ENCODE measurements around the gene UCKL1. TPM values are rescaled to one million over a fixed set of nuclear protein-coding genes. Genes with fewer than 3 reads are reported as not detected.
A peak's percentile ranks its signal among the peaks of the same experiment; 100 is the strongest.

UCKL1 gene
- total RNA-seq, 3 donors from 2014 or later (not counting 1 experiment from before 2014, with no cell fraction given): 49.9 to 58.1 (median 49.9) TPM

GRCh38 chr20:63955281-63955826, 862 bp downstream of the UCKL1 start:
- Mint-ChIP-seq H3K27me3 (ENCODE audit: low read depth in 2 of 2) (no peaks in the 10 kb centered on the region), H3K36me3 (no peaks in the 10 kb centered on the region), H3K9me3 (no peaks in the 10 kb centered on the region), H3K27ac (no peak overlapping the region), H3K4me1 (peaks cover 6 to 17% of the 10 kb centered on the region in 2 donors), H3K4me3 (peak overlapping the region; percentile 87)
- intact Hi-C loops (cut with micrococcal nuclease): no loop called here
- 2% methylated on average over 31 of the region's 31 CpGs for WGBS (ENCODE audit: insufficient coverage)
- Histone ChIP-seq H3K27me3 (ENCODE audit: control insufficient read depth, insufficient read depth, low read length) (no peaks in the 10 kb centered on the region), H3K4me3 (ENCODE audit: low read length) (peak overlapping the region; percentile 65), H3K4me1 (ENCODE audit: control insufficient read depth, insufficient read depth, low read length) (peaks cover 37% of the 10 kb centered on the region), H3K9me3 (ENCODE audit: control insufficient read depth, insufficient read depth, low read length) (no peaks in the 10 kb centered on the region), H3K27ac (ENCODE audit: low read length) (no peak overlapping the region), H3K36me3 (ENCODE audit: control insufficient read depth, insufficient read depth, low read length) (no peaks in the 10 kb centered on the region)
- ATAC-seq (peak in 1 of 3 donors; percentile 6), DNase-seq (no peak)
- TF ChIP-seq, protein P1, sequence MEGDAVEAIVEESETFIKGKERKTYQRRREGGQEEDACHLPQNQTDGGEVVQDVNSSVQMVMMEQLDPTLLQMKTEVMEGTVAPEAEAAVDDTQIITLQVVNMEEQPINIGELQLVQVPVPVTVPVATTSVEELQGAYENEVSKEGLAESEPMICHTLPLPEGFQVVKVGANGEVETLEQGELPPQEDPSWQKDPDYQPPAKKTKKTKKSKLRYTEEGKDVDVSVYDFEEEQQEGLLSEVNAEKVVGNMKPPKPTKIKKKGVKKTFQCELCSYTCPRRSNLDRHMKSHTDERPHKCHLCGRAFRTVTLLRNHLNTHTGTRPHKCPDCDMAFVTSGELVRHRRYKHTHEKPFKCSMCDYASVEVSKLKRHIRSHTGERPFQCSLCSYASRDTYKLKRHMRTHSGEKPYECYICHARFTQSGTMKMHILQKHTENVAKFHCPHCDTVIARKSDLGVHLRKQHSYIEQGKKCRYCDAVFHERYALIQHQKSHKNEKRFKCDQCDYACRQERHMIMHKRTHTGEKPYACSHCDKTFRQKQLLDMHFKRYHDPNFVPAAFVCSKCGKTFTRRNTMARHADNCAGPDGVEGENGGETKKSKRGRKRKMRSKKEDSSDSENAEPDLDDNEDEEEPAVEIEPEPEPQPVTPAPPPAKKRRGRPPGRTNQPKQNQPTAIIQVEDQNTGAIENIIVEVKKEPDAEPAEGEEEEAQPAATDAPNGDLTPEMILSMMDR (IDR thresholded peaks at IDR 0.05): no peak

DNA sequence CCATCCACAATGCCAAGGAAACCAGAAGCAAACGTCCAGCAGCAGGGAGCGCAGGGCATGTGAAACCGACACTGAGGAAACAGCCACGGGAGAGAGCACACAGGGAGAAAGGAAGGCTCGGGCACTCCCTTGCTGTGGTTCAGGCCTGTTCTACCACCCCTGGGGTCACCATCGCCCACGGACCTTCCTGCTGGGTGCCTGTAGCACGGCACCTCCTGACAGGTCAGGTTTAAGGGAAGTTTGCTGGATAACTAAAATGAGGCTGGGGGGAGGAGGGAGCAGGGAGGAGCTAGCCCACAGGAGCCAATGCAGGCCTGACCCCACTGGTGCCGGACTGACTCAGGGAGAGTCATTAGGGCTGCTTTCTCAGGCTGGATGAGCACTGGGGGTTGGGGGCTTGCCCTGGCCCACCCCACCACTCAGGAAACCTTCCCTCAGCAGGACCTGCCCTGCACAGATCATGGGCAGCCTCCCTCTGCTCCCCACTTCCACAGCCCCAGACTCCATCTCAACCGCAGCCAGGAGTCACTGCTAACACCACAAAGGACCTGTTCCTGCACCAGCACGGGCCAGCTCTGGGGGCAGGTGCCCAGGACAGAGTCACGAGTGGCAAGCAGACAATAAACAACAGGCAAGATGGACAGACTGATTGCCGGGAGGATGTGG, 2.3 kb downstream of the UCKL1 start:
- DNase-seq: no peak
- no peak overlapping the region for H3K4me3 ChIP-seq (ENCODE audit: low read length)
- no peaks in the 10 kb centered on the region for H3K27me3 ChIP-seq (ENCODE audit: control insufficient read depth, insufficient read depth, low read length)
- peak overlapping the region in 1 of 2 donors; percentile 64 for H3K27ac Mint-ChIP-seq
- no peaks in the 10 kb centered on the region for H3K9me3 ChIP-seq (ENCODE audit: control insufficient read depth, insufficient read depth, low read length)
- no peak overlapping the region for H3K27ac ChIP-seq (ENCODE audit: low read length)
- no peaks in the 10 kb centered on the region for H3K36me3 Mint-ChIP-seq
- H3K4me3 Mint-ChIP-seq: peak overlapping the region; percentile 78
- H3K4me1 ChIP-seq (ENCODE audit: control insufficient read depth, insufficient read depth, low read length): peaks cover 47% of the 10 kb centered on the region
- H3K27me3 Mint-ChIP-seq (ENCODE audit: low read depth in 2 of 2): no peaks in the 10 kb centered on the region
- ATAC-seq: no peak
- no peaks in the 10 kb centered on the region for H3K36me3 ChIP-seq (ENCODE audit: control insufficient read depth, insufficient read depth, low read length)
- H3K4me1 Mint-ChIP-seq: peaks cover 17 to 28% of the 10 kb centered on the region in 2 donors
- TF ChIP-seq, protein P1 (IDR thresholded peaks at IDR 0.05): no peak
- no peaks in the 10 kb centered on the region for H3K9me3 Mint-ChIP-seq
- 86% methylated on average over 13 of the region's 13 CpGs for WGBS (ENCODE audit: insufficient coverage)
- intact Hi-C loops (cut with micrococcal nuclease): no loop called here

- H3K36me3 ChIP-seq (ENCODE audit: control insufficient read depth, insufficient read depth, low read length): no peaks in the 10 kb centered on the region
- Mint-ChIP-seq H3K4me1 (peaks cover 28 to 39% of the 10 kb centered on the region in 2 donors), H3K4me3 (no peak overlapping the region), H3K27ac (no peak overlapping the region), H3K27me3 (ENCODE audit: low read depth in 2 of 2) (no peaks in the 10 kb centered on the region), H3K9me3 (no peaks in the 10 kb centered on the region), H3K36me3 (no peaks in the 10 kb centered on the region)
- intact Hi-C loops (cut with micrococcal nuclease): no loop called here
- no peak overlapping the region for H3K4me3 ChIP-seq (ENCODE audit: low read length)
- no peaks in the 10 kb centered on the region for H3K9me3 ChIP-seq (ENCODE audit: control insufficient read depth, insufficient read depth, low read length)
- WGBS (ENCODE audit: insufficient coverage): 93% methylated on average over 14 of the region's 14 CpGs
- no peak overlapping the region for H3K27ac ChIP-seq (ENCODE audit: low read length)
- peaks cover 58% of the 10 kb centered on the region for H3K4me1 ChIP-seq (ENCODE audit: control insufficient read depth, insufficient read depth, low read length)
- no peak for ATAC-seq
- no peak for DNase-seq
- TF ChIP-seq, protein P1 (IDR thresholded peaks at IDR 0.05): no peak
- H3K27me3 ChIP-seq (ENCODE audit: control insufficient read depth, insufficient read depth, low read length): no peaks in the 10 kb centered on the region
Measured at GRCh38 chr20:63952769-63953168, 3.4 kb downstream of the UCKL1 start.

DNA sequence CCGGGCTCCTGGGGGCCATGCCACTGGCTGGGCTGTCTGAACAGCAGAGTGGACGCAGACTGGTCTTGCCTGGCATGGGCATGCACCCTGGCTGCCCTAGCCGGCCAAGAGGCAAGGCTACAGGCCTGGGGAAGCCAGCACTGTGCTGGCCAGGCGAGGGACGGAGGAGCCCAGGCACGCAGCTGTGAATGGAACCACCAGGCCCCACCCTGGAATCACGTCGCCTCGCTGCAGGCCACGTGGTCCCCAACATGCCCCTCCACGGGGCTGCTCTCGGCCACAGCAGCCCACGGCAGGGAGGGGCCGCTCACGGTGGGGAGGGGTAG, 4.0 kb downstream of the UCKL1 start:
- Histone ChIP-seq H3K4me1 (ENCODE audit: control insufficient read depth, insufficient read depth, low read length) (peaks cover 60% of the 10 kb centered on the region), H3K9me3 (ENCODE audit: control insufficient read depth, insufficient read depth, low read length) (no peaks in the 10 kb centered on the region), H3K4me3 (ENCODE audit: low read length) (no peak overlapping the region), H3K27ac (ENCODE audit: low read length) (no peak overlapping the region), H3K27me3 (ENCODE audit: control insufficient read depth, insufficient read depth, low read length) (no peaks in the 10 kb centered on the region), H3K36me3 (ENCODE audit: control insufficient read depth, insufficient read depth, low read length) (no peaks in the 10 kb centered on the region)
- Mint-ChIP-seq H3K36me3 (no peaks in the 10 kb centered on the region), H3K27ac (no peak overlapping the region), H3K4me1 (peaks cover 32 to 43% of the 10 kb centered on the region in 2 donors), H3K4me3 (no peak overlapping the region), H3K9me3 (no peaks in the 10 kb centered on the region), H3K27me3 (ENCODE audit: low read depth in 2 of 2) (no peaks in the 10 kb centered on the region)
- 92% methylated on average over 15 of the region's 15 CpGs for WGBS (ENCODE audit: insufficient coverage)
- ATAC-seq (no peak), DNase-seq (no peak)
- TF ChIP-seq, protein P1 (IDR thresholded peaks at IDR 0.05): no peak
- intact Hi-C loops (cut with micrococcal nuclease): no loop called here
